Measurements from ENCODE around the gene CDC37L1. TPM values are rescaled to one million over a fixed set of nuclear protein-coding genes. Genes with fewer than 3 reads are reported as not detected.

Gene CDC37L1
- total and polyA plus RNA-seq, 2 of the 8 experiments (the other 6 are each of a cell fraction or from before 2014, with no cell fraction given) = 4.6 to 23.8 TPM

- Histone ChIP-seq H2AFZ (ENCODE audit: low read length) (no peak overlapping the region), H3K27ac (ENCODE audit: low read depth, low read length) (no peak overlapping the region), H3K36me3 (ENCODE audit: control insufficient read depth in 2 of 4, insufficient read depth in 4 of 4, low read length in 3 of 4) (peaks cover under 1 to 10% (median 6%) of the 10 kb centered on the region in 4 experiments; a peak in 7 of 8 replicates), H2BK120ac (replicated peaks; ENCODE audit: low read depth, low read length) (no peak overlapping the region), H2AK5ac (ENCODE audit: low read depth, low read length) (no peak overlapping the region), H2BK12ac (ENCODE audit: low read depth, low read length) (no peak overlapping the region), H4K20me1 (replicated peaks in 1 of 2; ENCODE audit: control insufficient read depth in 1 of 2, insufficient read depth in 2 of 2, low read length in 2 of 2) (peaks cover 0 to 2% of the 10 kb centered on the region in 2 experiments), H3K23me2 (ENCODE audit: low read depth, low read length) (peaks cover 8% of the 10 kb centered on the region), H3K4me3 (ENCODE audit: extremely low read depth in 1 of 4, insufficient read depth in 2 of 4, low read depth in 3 of 4, low read length in 4 of 4) (peak overlapping the region; percentile 79 to 87 (median 83); a peak in 7 of 8 replicates), H4K8ac (ENCODE audit: extremely low read depth, insufficient read depth, low read length) (no peak overlapping the region), H3K4me2 (ENCODE audit: insufficient read depth in 1 of 2, low read depth in 2 of 2, low read length in 2 of 2) (peak overlapping the region; percentile 82 to 92; a peak in 3 of 4 replicates), H3K79me1 (ENCODE audit: low read depth, low read length) (0 out of 2 replicates have a peak, but pooled peaks cover 2% of the 10 kb centered on the region), H2BK20ac (ENCODE audit: low read length) (no peak overlapping the region), H3K23ac (ENCODE audit: insufficient read length) (no peak overlapping the region), H3K79me2 (ENCODE audit: control insufficient read depth in 1 of 2, insufficient read depth in 2 of 2, low read length in 2 of 2) (peaks cover 9 to 28% of the 10 kb centered on the region in 2 experiments; a peak in 3 of 4 replicates), H3K18ac (ENCODE audit: extremely low read depth, low read length) (no peak overlapping the region), H3K56ac (replicated peaks; ENCODE audit: insufficient read length, low read depth, low read length) (no peak overlapping the region), H2BK5ac (ENCODE audit: low read depth, low read length) (no peak overlapping the region), H4K5ac (ENCODE audit: insufficient read length, low read depth, low read length) (no peak overlapping the region), H3K9me3 (ENCODE audit: insufficient read depth in 2 of 2, low read depth in 1 of 2, low read length in 1 of 2) (no peaks in the 10 kb centered on the region), H3K27me3 (replicated peaks in 1 of 4; ENCODE audit: control insufficient read depth in 3 of 4, extremely low read depth in 1 of 4, insufficient read depth in 3 of 4, low read length in 3 of 4) (no peaks in the 10 kb centered on the region), H2BK15ac (ENCODE audit: low read length) (no peak overlapping the region), H4K91ac (replicated peaks; ENCODE audit: insufficient read length, low read length) (no peak overlapping the region), H3K9ac (replicated peaks in 1 of 4; ENCODE audit: extremely low read depth in 1 of 4, low read depth in 3 of 4, low read length in 3 of 4) (peak overlapping the region in 1 of 4 experiments; percentile 69; a peak in 1 of 7 replicates), H3K4ac (replicated peaks; ENCODE audit: insufficient read length, low read depth, low read length) (no peak overlapping the region), H3K14ac (ENCODE audit: insufficient read length) (no peak overlapping the region), H3K4me1 (replicated peaks in 1 of 4; ENCODE audit: control insufficient read depth in 3 of 4, insufficient read depth in 4 of 4, low read length in 3 of 4) (peaks cover 0 to 4% (median 0%) of the 10 kb centered on the region in 4 experiments; a peak in 2 of 7 replicates)
- WGBS, 2 experiments (ENCODE audit: extremely low coverage in 1 of 2, insufficient coverage in 1 of 2, insufficient read length in 1 of 2, insufficient replicate concordance in 2 of 2, low coverage in 1 of 2, low lambda C conversion rate in 2 of 2, missing lambda C conversion rate in 1 of 2) = 80% methylated on average over 2 of the region's 2 CpGs; no CpG with 5 or more reads in 1 of the 2 experiments
- CTCF ChIA-PET (ENCODE audit: partially characterized antibody) = interaction anchor here (0.7 to 1.4 kb wide), 3 partner anchors 15 to 1267 kb away, joined by 3 to 6 read pairs (median 5); partner anchors contain the start of genes PLPP6 and SPATA6L
- FAIRE-seq (no peak), DNase-seq (ENCODE audit: low read depth in 1 of 2, low spot score in 2 of 2) (no peak)
- POLR2A ChIA-PET (ENCODE audit: partially characterized antibody) = interaction anchor here (0.5 to 0.6 kb wide), 3 partner anchors 15 to 61 kb away, joined by 3 to 4 read pairs (median 3); partner anchors contain the start of gene SPATA6L
- TF ChIP-seq KDM1A (IDR thresholded peaks at IDR 0.05; ENCODE audit: borderline replicate concordance, low read length) (no peak), NANOG (IDR thresholded peaks at IDR 0.05; ENCODE audit: insufficient read depth, low read depth, low read length, poor library complexity, severe bottlenecking) (no peak), BRCA1 (IDR thresholded peaks at IDR 0.05; ENCODE audit: low read depth, low read length) (no peak), TAF7 (optimal IDR thresholded peaks at IDR 0.05; ENCODE audit: borderline replicate concordance, low read depth, low read length) (no peak), ATF2 (IDR thresholded peaks at IDR 0.05; ENCODE audit: low read length) (no peak), NRF1 (IDR thresholded peaks at IDR 0.05; ENCODE audit: low read depth, low read length) (no peak), TCF12 (IDR thresholded peaks at IDR 0.05; ENCODE audit: low read depth, low read length) (no peak), POLR2AphosphoS5 (IDR thresholded peaks at IDR 0.05; ENCODE audit: low read depth, low read length) (no peak), EZH2 (IDR thresholded peaks at IDR 0.05; ENCODE audit: low read depth, low read length, severe bottlenecking) (no peak), FOSL1 (IDR thresholded peaks at IDR 0.05; ENCODE audit: insufficient read depth, low read depth, low read length) (no peak), CEBPB (IDR thresholded peaks at IDR 0.05; ENCODE audit: low read depth, low read length) (no peak), JUN (IDR thresholded peaks at IDR 0.05; ENCODE audit: low read depth, low read length) (no peak)
These were observed 1.4 kb downstream of the CDC37L1 start for GRCh38 chr9:4680750-4681149.
